Parathyroid adenoma (tissue), 2 donors: ENCODE results near the gene SNRPD3.
A peak's percentile ranks its signal among the peaks of the same experiment; 100 is the strongest.
"Not testable (repeated sequence)": the region's sequence is repeated elsewhere in the genome, so short reads cannot be mapped to it uniquely, and the experiment has no call there.

Experiments
- H2AFZ ChIP-seq: fragments of 300-600 bp; sonication (generic); one replicate; pipeline ENCODE4 v1.7.0; 2017; ENCODE audit warnings: antibody characterized with exemption, mild to moderate bottlenecking
- H3K27ac ChIP-seq: fragments of 300-600 bp; sonication (generic); one replicate; pipeline ENCODE4 v1.7.0; 2017
- H3K27me3 ChIP-seq: fragments of 300-600 bp; sonication (generic); one replicate; pipeline ENCODE4 v1.7.0; 2017; ENCODE audit warnings: low read length; ENCODE audit not compliant: control insufficient read depth, insufficient read depth
- H3K36me3 ChIP-seq: fragments of 300-600 bp; sonication (generic); one replicate; pipeline ENCODE4 v1.7.0; 2017; ENCODE audit warnings: low read length; ENCODE audit not compliant: control insufficient read depth, insufficient read depth
- H3K4me1 ChIP-seq: fragments of 300-600 bp; sonication (generic); one replicate; pipeline ENCODE4 v1.7.0; 2017; ENCODE audit warnings: control low read depth
- H3K4me2 ChIP-seq: fragments of 300-600 bp; sonication (generic); one replicate; pipeline ENCODE4 v1.7.0; 2017; ENCODE audit warnings: low read length
- H3K4me3 ChIP-seq: fragments of 300-600 bp; sonication (generic); one replicate; pipeline ENCODE4 v1.7.0; 2017; ENCODE audit warnings: low read depth, low read length
- H3K79me2 ChIP-seq: fragments of 300-600 bp; sonication (generic); one replicate; pipeline ENCODE4 v1.7.0; 2017; ENCODE audit warnings: control low read depth
- H3K9ac ChIP-seq: fragments of 300-600 bp; sonication (generic); one replicate; pipeline ENCODE4 v1.7.0; 2017; ENCODE audit warnings: mild to moderate bottlenecking
- H3K9me3 ChIP-seq: fragments of 300-600 bp; sonication (generic); one replicate; pipeline ENCODE4 v1.7.0; 2017; ENCODE audit warnings: low read length; ENCODE audit not compliant: control insufficient read depth
- TF ChIP-seq, protein P1 (sequence below): fragments of 300-600 bp; sonication (generic); IDR thresholded peaks from one replicate; pipeline ENCODE4 v1.7.0; 2017; ENCODE audit warnings: antibody characterized with exemption, mild to moderate bottlenecking
- donor health status: primary hyperparathyroidism.

SNRPD3 gene

GRCh38 chr22:24592058-24592850 lies 36.5 kb downstream of the SNRPD3 start:
- H3K9ac ChIP-seq, result no peak overlapping the region
- no peaks in the 10 kb centered on the region for H3K4me1 ChIP-seq
- H3K79me2 ChIP-seq, result no peaks in the 10 kb centered on the region
- H3K4me2 ChIP-seq, result peak overlapping the region; percentile 49
- H3K27me3 ChIP-seq, result no peaks in the 10 kb centered on the region
- peak overlapping the region; percentile 44 for H3K4me3 ChIP-seq
- H3K36me3 ChIP-seq, result no peaks in the 10 kb centered on the region
- peak overlapping the region; percentile 15 for H3K27ac ChIP-seq
- H3K9me3 ChIP-seq, result no peaks in the 10 kb centered on the region
- TF ChIP-seq, protein P1, sequence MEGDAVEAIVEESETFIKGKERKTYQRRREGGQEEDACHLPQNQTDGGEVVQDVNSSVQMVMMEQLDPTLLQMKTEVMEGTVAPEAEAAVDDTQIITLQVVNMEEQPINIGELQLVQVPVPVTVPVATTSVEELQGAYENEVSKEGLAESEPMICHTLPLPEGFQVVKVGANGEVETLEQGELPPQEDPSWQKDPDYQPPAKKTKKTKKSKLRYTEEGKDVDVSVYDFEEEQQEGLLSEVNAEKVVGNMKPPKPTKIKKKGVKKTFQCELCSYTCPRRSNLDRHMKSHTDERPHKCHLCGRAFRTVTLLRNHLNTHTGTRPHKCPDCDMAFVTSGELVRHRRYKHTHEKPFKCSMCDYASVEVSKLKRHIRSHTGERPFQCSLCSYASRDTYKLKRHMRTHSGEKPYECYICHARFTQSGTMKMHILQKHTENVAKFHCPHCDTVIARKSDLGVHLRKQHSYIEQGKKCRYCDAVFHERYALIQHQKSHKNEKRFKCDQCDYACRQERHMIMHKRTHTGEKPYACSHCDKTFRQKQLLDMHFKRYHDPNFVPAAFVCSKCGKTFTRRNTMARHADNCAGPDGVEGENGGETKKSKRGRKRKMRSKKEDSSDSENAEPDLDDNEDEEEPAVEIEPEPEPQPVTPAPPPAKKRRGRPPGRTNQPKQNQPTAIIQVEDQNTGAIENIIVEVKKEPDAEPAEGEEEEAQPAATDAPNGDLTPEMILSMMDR, result no peak
- peak overlapping the region; percentile 84 for H2AFZ ChIP-seq

DNA sequence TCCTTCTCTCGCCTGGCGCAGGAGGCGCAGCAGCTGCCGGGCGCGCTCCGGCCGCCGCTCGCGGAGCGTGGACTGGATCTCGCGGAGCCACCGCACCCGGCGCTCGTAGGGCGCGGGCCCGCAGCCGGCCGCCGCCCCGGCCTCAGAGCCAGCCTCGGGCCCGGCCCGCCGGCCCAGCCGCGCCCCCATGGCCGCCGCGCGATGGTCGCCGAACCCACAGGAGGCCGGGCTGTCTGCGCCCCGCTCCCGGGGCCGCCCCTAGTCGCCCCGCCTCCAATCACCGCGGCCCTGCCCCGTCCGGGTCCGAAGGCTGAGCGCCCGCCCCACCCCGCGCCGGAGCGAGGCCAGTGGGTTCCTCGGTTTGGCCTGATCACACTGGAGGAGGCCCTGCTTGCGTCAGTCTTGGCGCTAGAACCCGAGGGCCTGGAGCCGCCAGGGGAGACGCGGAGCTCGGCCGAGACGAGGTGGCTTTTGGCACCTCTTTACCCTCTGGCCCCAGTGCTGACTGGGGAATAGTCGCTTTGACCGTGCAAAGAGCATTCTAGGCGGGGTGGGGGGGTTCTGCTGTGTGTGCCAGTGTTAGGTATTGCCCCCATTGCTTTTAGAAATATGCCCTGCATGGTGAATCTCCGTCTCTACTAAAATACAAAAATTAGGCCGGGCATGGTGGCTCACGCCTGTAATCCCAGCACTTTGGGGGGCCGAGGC lies 37.2 kb downstream of the SNRPD3 start, which contains the start of gene LRRC75B:
Gene LRRC75B (minus strand): TSS at position 223 of the 708 bp plus-strand sequence. CDS start 34 bp downstream, at position 189.
- peak within 1 kb of the TSS; percentile 90 for H3K4me2 ChIP-seq
- TF ChIP-seq, protein P1, result no peak
- peak within 1 kb of the TSS; percentile 62 for H3K27ac ChIP-seq
- H2AFZ ChIP-seq, result peak within 1 kb of the TSS; percentile 84
- H3K36me3 ChIP-seq, result no peaks in the 10 kb centered on the region
- H3K4me3 ChIP-seq, result peak within 1 kb of the TSS; percentile 44
- no peaks in the 10 kb centered on the region for H3K79me2 ChIP-seq
- H3K9ac ChIP-seq, result no peak within 1 kb of the TSS
- no peaks in the 10 kb centered on the region for H3K9me3 ChIP-seq
- no peaks in the 10 kb centered on the region for H3K4me1 ChIP-seq
- H3K27me3 ChIP-seq, result no peaks in the 10 kb centered on the region

DNA sequence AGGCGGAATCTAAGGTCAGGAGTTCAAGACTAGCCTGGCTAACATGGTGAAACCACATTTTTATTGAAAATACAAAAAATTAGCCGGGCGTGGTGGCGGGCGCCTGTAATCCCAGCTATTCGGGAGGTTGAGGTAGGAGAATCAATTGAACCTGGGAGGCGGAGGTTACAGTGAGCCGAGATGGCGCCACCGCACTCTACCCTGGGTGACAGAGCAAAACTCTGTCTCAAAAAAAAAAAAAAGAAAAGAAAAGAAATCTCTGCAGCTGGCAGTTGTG lies 37.7 kb downstream of the SNRPD3 start:
- Histone ChIP-seq H3K4me2 (peak overlapping the region; percentile 90), H3K27ac (peak overlapping the region; percentile 62), H2AFZ (peak overlapping the region; percentile 79), H3K4me3 (peak overlapping the region; percentile 17)
- not testable (repeated sequence) for H3K79me2 ChIP-seq, H3K36me3 ChIP-seq, H3K9ac ChIP-seq, H3K9me3 ChIP-seq, H3K4me1 ChIP-seq, H3K27me3 ChIP-seq

- TF ChIP-seq, protein P1, result no peak
- H3K27ac ChIP-seq, result no peak overlapping the region
- no peaks in the 10 kb centered on the region for H3K36me3 ChIP-seq
- H3K27me3 ChIP-seq, result no peaks in the 10 kb centered on the region
- no peak overlapping the region for H2AFZ ChIP-seq
- H3K9me3 ChIP-seq, result no peaks in the 10 kb centered on the region
- no peak overlapping the region for H3K9ac ChIP-seq
- no peak overlapping the region for H3K4me2 ChIP-seq
- no peaks in the 10 kb centered on the region for H3K4me1 ChIP-seq
- H3K79me2 ChIP-seq, result no peaks in the 10 kb centered on the region
- H3K4me3 ChIP-seq, result no peak overlapping the region
Observed at GRCh38 chr22:24593836-24594568, 38.2 kb downstream of the SNRPD3 start.

DNA sequence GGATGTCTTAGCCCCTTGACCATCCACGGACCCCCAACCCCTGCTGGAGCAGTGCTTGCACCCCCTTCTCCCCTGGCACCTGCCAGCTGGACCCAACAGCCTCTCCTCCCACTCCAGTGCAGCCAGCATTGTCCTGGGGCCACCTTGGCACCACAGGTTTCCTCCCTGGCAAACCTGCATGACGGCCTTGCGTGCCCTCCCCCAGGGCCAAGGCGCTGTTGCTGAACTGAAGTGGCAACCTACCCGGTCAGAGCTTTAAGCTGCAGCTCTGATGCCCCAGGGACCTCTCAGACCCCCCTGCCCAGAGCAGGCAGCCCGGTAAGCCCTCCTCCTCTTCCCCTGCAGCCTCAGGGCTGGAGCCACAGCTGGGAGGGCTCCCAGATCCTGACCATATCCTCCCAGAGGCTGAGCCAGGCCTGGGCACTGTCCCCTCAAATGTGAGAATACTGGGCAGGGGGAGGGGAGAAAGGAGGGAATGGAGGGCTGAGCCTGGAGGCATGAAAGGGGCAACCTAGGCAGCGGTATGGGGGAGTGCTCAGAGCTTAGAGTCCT lies 38.8 kb downstream of the SNRPD3 start:
- Histone ChIP-seq H3K27ac (no peak overlapping the region), H3K36me3 (no peaks in the 10 kb centered on the region), H3K4me2 (no peak overlapping the region), H3K4me3 (no peak overlapping the region), H3K9ac (no peak overlapping the region), H2AFZ (no peak overlapping the region), H3K27me3 (no peaks in the 10 kb centered on the region), H3K4me1 (no peaks in the 10 kb centered on the region), H3K9me3 (no peaks in the 10 kb centered on the region), H3K79me2 (no peaks in the 10 kb centered on the region)
- TF ChIP-seq, protein P1, result no peak
